ENCODE measurements around the gene C2orf68.
"Not testable (repeated sequence)": the region's sequence is repeated elsewhere in the genome, so short reads cannot be mapped to it uniquely, and the experiment has no call there.

GRCh38 chr2:85617723-85618122 is 5.9 kb upstream of the C2orf68 start:
- not testable (repeated sequence) for TF ChIP-seq CTCF (IDR thresholded peaks at IDR 0.05 in 8 of 11, conservative IDR thresholded peaks at IDR 0.05 in 3 of 11); POLR2AphosphoS5 (IDR thresholded peaks at IDR 0.05)
